COR-L47 (cell line): ENCODE data around the gene METTL27.
"Not testable (repeated sequence)": the region's sequence is repeated elsewhere in the genome, so short reads cannot be mapped to it uniquely, and the experiment has no call there.

Experiments used
- DNase-seq: peaks from one replicate; lab custom pipeline; 2025; lab: John Stamatoyannopoulos, UW

METTL27 gene

GRCh38 chr7:73869011-73869798, 26.9 kb upstream of the METTL27 start:
- no peak for DNase-seq

GRCh38 chr7:73866446-73866767, 24.1 kb upstream of the METTL27 start:
- DNase-seq: no peak

GRCh38 chr7:73865738-73866445, 23.6 kb upstream of the METTL27 start:
- peak; percentile 62 for DNase-seq

- DNase-seq: no peak
Observed at GRCh38 chr7:73864981-73865711, 22.8 kb upstream of the METTL27 start.

- DNase-seq: no peak
Observed at GRCh38 chr7:73861305-73861704, 19.0 kb upstream of the METTL27 start.

GRCh38 chr7:73860859-73861258, 18.5 kb upstream of the METTL27 start, which contains the start of gene TMEM270:
Gene TMEM270, plus strand, starts transcription at chr7:73861159. Its CDS starts 36 bp downstream, at chr7:73861195.
- DNase-seq: no peak

GRCh38 chr7:73858807-73859206, 16.5 kb upstream of the METTL27 start:
- DNase-seq: no peak

GRCh38 chr7:73856941-73857340, 14.6 kb upstream of the METTL27 start:
- DNase-seq: no peak

- DNase-seq: no peak
Observed at GRCh38 chr7:73852500-73852899, 10.2 kb upstream of the METTL27 start.

GRCh38 chr7:73851410-73852338, 9.4 kb upstream of the METTL27 start:
- DNase-seq: no peak

- no peak for DNase-seq
Observed at GRCh38 chr7:73850781-73851207, 8.5 kb upstream of the METTL27 start.

GRCh38 chr7:73847941-73848723, 5.8 kb upstream of the METTL27 start:
- DNase-seq: no peak

- not testable (repeated sequence) for DNase-seq
Observed at GRCh38 chr7:73845701-73846195, 3.4 kb upstream of the METTL27 start.

- no peak for DNase-seq
Observed at GRCh38 chr7:73844848-73845460, 2.6 kb upstream of the METTL27 start.

- no peak for DNase-seq
Observed at GRCh38 chr7:73844131-73844547, 1.8 kb upstream of the METTL27 start.

GRCh38 chr7:73841689-73842066, 638 bp downstream of the METTL27 start:
- no peak for DNase-seq

- DNase-seq: no peak
Observed at GRCh38 chr7:73840715-73841379, 1.5 kb downstream of the METTL27 start.

GRCh38 chr7:73839743-73840714, 2.3 kb downstream of the METTL27 start:
- no peak for DNase-seq
